Left colon (tissue), 2 donors: ENCODE measurements around the gene TSPEAR. TPM values are rescaled to one million over a fixed set of nuclear protein-coding genes. Genes with fewer than 3 reads are reported as not detected.
A peak's percentile ranks its signal among the peaks of the same experiment; 100 is the strongest.
"Not testable (repeated sequence)": the region's sequence is repeated elsewhere in the genome, so short reads cannot be mapped to it uniquely, and the experiment has no call there.

Experiments
- ATAC-seq: fragments of 200-7000 bp; cut with Tn5 transposase; one replicate; pipeline ENCODE4 v1.9.1; 2020; ENCODE audit warnings: mild to moderate bottlenecking, moderate library complexity
- DNase-seq, 2 donors: peaks; one replicate each; pipeline ENCODE4 v3.0.0-alpha.2; 2020
- intact Hi-C, 2 donors: fragments of 100-400 bp; cut with DNase I in 1 of 2; cut with micrococcal nuclease in 1 of 2; formaldehyde crosslinking; loops; one replicate each; pipeline versions ENCODE4 v1.11.2 to v1.14.0; 2022; cut with DNase I, micrococcal nuclease
- total RNA-seq, 2 donors: library from RNA; stranded (reverse); fragmentation: NEBNext Ultra II Directional; extraction: Animal tissue kit (Norgen Biotek cat#: 25700); gene quantifications; one replicate each; pipeline ENCODE4 v1.2.1, GENCODE V29; 2021
- donor health status: DM: no; HTN: no; CAD: no.
- donor health status: DM: yes; HTN: yes; CAD: no.

Gene TSPEAR
- total RNA-seq, 2 donors from 2014 or later, result 0.09 TPM; not detected in 1

GRCh38 chr21:44666401-44667320 lies 44.7 kb downstream of the TSPEAR start, which contains the start of gene KRTAP12-2:
Gene KRTAP12-2 (minus strand): TSS chr21:44666927. CDS start chr21:44666886, 41 bp downstream.
- ATAC-seq, result no peak

GRCh38 chr21:44664691-44665090 lies 46.7 kb downstream of the TSPEAR start:
- ATAC-seq (no peak), DNase-seq (no peak)
- intact Hi-C loops, result no loop called here

More at GRCh38 chr21:44666401-44667320, 44.7 kb downstream of the TSPEAR start, which contains the start of gene KRTAP12-2:
- intact Hi-C loops, result no loop called here
- no peak for DNase-seq

DNA sequence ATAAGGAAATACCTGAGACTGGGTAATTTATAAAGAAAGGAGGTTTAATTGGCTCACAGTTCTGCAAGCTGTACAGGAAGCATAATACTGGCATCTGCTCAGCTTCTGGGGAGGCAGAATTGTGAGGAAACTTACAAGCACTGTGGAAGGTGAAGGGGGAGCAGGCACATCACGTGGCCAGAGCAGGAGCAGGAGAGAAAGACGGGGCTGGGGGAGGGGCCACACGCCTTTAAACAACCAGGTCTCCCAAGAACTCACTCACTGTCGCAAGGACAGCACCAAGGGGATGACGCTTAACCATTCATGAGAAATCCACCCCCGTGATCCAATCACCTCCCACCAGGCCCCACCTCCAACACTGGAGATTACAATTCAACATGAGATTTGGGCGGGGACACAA lies 49.8 kb downstream of the TSPEAR start:
- ATAC-seq, intact Hi-C loops, DNase-seq: not testable (repeated sequence)

GRCh38 chr21:44658913-44659595 lies 52.3 kb downstream of the TSPEAR start:
- intact Hi-C loops, result no loop called here
- DNase-seq, result no peak
- no peak for ATAC-seq

- intact Hi-C loops, result no loop called here
- no peak for ATAC-seq
- DNase-seq, result no peak
Observed at GRCh38 chr21:44658541-44658910, 52.8 kb downstream of the TSPEAR start.

DNA sequence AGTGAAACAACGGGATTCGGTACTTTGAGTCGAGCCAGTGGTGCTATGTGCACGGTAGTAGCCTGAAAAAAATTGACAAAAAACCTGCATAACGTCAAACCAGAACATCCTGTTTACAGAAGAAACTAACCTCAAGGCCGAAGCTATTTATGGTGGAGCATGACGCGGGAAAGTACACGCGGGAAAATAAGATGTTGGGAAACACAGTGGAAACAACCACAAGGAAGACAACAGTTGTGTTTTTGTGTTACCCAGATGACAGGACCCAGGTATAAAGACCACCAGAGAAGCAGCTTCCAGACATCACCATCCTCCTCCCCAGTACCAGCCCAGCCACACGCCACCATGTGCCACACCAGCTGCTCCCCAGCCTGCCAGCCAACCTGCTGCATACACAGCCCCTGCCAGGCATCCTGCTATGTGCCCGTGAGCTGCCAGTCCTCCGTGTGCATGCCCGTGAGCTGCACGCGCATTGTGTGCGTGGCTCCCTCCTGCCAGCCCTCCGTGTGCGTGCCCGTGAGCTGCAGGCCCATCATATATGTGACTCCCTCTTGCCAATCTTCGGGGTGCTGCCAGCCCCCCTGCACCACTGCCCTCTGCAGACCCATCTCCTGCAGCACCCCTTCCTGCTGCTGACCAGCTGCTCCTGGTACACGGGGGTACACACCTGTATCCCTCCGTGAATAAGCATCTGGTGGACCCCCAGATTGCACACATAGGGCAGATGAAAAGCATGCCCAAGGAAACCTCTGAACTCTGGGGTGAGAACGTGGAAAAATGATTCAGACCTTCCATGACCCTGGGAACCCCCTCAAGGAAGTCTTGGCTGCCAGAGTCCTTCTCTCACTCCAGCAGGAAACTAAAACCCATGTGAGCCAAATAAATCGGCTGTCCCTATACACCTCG lies 53.5 kb downstream of the TSPEAR start, which contains the start of gene KRTAP12-3:
Gene KRTAP12-3 (plus strand): TSS at position 298 of the 906 bp plus-strand sequence. CDS start 48 bp downstream, at position 346.
- ATAC-seq (no peak), DNase-seq (no peak)
- intact Hi-C loops, result no loop called here

GRCh38 chr21:44656868-44657267 lies 54.5 kb downstream of the TSPEAR start:
- DNase-seq (no peak), ATAC-seq (no peak)
- intact Hi-C loops, result no loop called here

- no peak for DNase-seq
- intact Hi-C loops, result no loop called here
- no peak for ATAC-seq
Observed at GRCh38 chr21:44654576-44655175, 56.7 kb downstream of the TSPEAR start, which contains the start of gene KRTAP12-4. Gene KRTAP12-4 (minus strand): TSS chr21:44654659. CDS start chr21:44654614, 45 bp downstream.

DNA sequence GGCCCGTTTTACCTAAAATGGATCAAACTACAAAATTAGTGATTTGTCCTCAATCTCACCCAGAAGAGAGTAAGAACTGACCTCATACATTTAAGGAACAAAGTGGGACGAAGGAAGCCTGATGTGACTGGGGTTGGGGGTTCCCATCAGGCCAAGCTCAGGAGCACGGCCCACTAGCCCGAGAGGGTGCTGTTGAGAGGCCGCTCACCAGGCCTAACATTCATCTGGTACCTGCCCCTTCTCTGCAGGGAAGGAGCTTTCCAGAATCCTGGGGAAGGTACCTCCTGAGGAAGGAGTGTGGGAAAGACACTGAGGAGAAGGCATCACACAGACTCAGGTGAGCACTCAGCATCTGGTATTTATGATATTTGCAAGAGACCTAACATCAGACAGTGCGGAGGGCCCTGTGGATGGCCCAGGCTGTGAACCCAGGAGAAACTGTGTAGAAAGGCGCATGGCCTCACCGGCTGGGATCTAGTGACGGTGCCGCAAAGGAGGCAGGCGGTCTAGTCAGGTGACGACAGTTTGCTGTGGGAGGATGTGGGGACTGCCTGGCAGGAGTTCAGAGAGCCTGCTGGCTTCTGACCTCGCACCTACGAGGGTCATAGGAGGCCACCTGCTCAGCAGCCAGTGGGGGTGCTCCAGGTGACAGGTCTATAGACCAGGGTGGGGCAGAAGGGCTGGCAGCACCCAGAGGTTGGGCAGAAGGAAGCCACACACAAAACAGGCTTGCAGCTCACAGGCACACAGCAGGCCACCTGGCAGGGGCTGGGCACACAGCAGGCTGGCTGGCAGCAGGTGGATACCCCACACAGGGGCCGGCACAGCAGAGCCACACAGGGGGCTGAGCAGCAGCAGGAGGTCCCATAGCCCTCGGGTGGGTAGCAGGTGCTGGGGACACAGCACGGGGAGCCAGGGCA lies 57.5 kb downstream of the TSPEAR start:
- intact Hi-C loops, result no loop called here
- ATAC-seq, result no peak

GRCh38 chr21:44653123-44653522 lies 58.2 kb downstream of the TSPEAR start:
- intact Hi-C loops, result no loop called here
- no peak for ATAC-seq

More for the DNA sequence above, 57.5 kb downstream of the TSPEAR start:
- peak in 1 of 2 donors; percentile 18 for DNase-seq

GRCh38 chr21:44650973-44651675 lies 60.2 kb downstream of the TSPEAR start:
- no peak for DNase-seq
- no peak for ATAC-seq
- intact Hi-C loops, result no loop called here

More at GRCh38 chr21:44653123-44653522, 58.2 kb downstream of the TSPEAR start:
- no peak for DNase-seq

GRCh38 chr21:44650265-44650972 lies 61.0 kb downstream of the TSPEAR start:
- intact Hi-C loops, result no loop called here
- no peak for ATAC-seq
- no peak for DNase-seq

- DNase-seq, result no peak
- ATAC-seq, result no peak
- intact Hi-C loops, result no loop called here
Observed at GRCh38 chr21:44649521-44650100, 61.8 kb downstream of the TSPEAR start.

DNA sequence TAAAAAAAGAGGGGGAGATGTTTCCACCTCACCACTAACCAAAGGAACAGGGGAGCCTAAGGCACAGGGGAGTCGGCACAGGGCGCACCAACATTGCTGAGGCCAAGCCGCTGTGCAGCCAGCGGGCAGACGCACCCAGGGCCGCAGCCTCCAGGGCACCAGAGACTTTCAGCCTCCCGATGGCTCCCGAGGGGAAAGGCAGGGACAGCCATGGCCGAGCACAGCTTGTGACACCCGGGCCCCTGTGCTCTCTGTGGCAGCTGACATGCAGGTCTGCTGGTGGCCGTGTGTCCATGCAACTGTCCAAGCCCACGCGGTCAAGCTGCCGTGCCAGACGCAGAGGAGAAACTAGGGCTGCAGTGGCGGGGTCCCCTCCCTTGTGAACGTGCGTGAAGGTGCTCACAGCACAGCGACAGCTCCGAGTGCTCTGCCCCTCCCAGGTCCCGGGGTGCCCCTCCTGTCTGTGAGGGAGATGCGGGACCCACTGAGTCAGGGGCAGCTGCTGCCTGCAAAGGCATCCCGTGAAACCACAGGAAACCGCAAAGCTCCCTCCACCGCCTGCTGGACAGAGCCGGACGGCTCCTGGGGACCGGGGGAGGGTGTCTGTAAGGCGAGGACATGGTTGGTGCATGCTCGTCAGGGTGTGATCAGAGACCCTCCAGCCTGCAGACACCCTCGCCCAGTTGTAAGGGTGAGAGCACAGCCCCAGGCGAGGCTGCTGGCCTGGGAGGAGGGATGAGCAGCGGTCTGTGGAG lies 62.6 kb downstream of the TSPEAR start:
- no peak for ATAC-seq
- DNase-seq, result no peak
- intact Hi-C loops, result no loop called here

DNA sequence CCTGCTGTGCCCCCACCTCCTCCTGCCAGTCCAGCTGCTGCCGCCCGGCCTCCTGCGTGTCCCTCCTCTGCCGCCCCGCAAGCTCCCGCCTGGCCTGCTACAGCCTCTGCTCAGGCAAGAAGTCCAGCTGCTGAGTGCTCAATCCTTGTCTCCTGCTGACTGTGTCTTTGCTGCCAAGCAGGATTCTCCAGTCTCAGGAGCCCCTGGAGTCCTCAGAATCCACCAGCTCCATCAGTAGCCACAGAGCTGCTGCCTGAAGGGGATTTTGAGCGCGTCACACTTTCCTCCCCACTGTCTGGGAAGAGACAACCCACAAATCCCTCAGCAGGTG lies 64.2 kb downstream of the TSPEAR start:
- no peak for DNase-seq
- intact Hi-C loops, result no loop called here
- no peak for ATAC-seq
